Gastroesophageal sphincter (tissue), 4 donors: ENCODE results near the gene FANCG. TPM values are rescaled to one million over a fixed set of nuclear protein-coding genes. Genes with fewer than 3 reads are reported as not detected.

Source experiments
- ATAC-seq: fragments of 150-250 bp; one replicate; pipeline ENCODE4 v1.9.1; 2016; ENCODE audit warnings: mild to moderate bottlenecking, moderate library complexity
- H3K27ac ChIP-seq, 4 donors: fragments of 200-600 bp; sonication (generic) in 3 of 4; 1 replicate in 3 of 4; 2 replicates in 1 of 4; pipeline ENCODE4 v1.5.1; 2016 to 2019
- H3K27me3 ChIP-seq: fragments of 200-600 bp; sonication (generic); one replicate; pipeline ENCODE4 v1.5.1; 2019
- H3K36me3 ChIP-seq, 2 donors: fragments of 200-600 bp; sonication (generic); one replicate each; pipeline ENCODE4 v1.5.1; 2019; ENCODE audit warnings: control low read depth in 1 of 2
- H3K4me1 ChIP-seq, 3 donors: fragments of 200-600 bp; sonication (generic); 1 replicate in 2 of 3; 2 replicates in 1 of 3; pipeline ENCODE4 v1.5.1; 2016 to 2019; ENCODE audit warnings: control low read depth in 2 of 3
- H3K4me3 ChIP-seq, 2 donors: fragments of 200-600 bp; sonication (generic); one replicate each; pipeline ENCODE4 v1.5.1; 2019; ENCODE audit warnings: mild to moderate bottlenecking in 1 of 2, moderate library complexity in 1 of 2
- H3K9me3 ChIP-seq, 3 donors: fragments of 200-600 bp; sonication (generic); one replicate each; pipeline ENCODE4 v1.5.1; 2017 to 2019; ENCODE audit warnings: control low read depth in 2 of 3
- EP300 ChIP-seq: sonication (generic); formaldehyde crosslinking; IDR thresholded peaks from one replicate; pipeline ENCODE4 v1.6.1; 2017; ENCODE audit warnings: antibody characterized with exemption, mild to moderate bottlenecking
- POLR2A ChIP-seq, 2 donors: fragments of 450-650 bp; IDR thresholded peaks; one replicate each; pipeline ENCODE4 v1.6.1; 2017; ENCODE audit warnings: antibody characterized with exemption in 2 of 2, mild to moderate bottlenecking in 2 of 2, moderate library complexity in 1 of 2
- POLR2AphosphoS5 ChIP-seq: sonication (generic); formaldehyde crosslinking; IDR thresholded peaks from one replicate; pipeline ENCODE4 v1.6.1; 2017; ENCODE audit warnings: antibody characterized with exemption
- WGBS, 2 donors: methylation state at CpG; one replicate each; pipeline ENCODE4 v1.1.5; 2018; ENCODE audit warnings: low coverage in 1 of 2; 5-methylcytosine and 5-hydroxymethylcytosine counted together
- total RNA-seq, 4 donors: library from RNA; depleted of rRNA; stranded (reverse); fragments of >200 nt; gene quantifications; one replicate each; pipeline ENCODE4 v1.1.0, GENCODE V29; 2016
- TF ChIP-seq, protein P1 (sequence below), 4 experiments: fragments of 200-600 bp in 2 of 4; fragments of 450-650 bp in 2 of 4; sonication (generic) in 1 of 4; IDR thresholded peaks; one replicate each; pipeline ENCODE4 v1.5.1; 2017 to 2019; ENCODE audit warnings: antibody characterized with exemption in 4 of 4, mild to moderate bottlenecking in 2 of 4, moderate library complexity in 2 of 4

Gene FANCG
- total RNA-seq, 4 donors from 2014 or later, result 3.0 to 7.2 (median 5.1) TPM

DNA sequence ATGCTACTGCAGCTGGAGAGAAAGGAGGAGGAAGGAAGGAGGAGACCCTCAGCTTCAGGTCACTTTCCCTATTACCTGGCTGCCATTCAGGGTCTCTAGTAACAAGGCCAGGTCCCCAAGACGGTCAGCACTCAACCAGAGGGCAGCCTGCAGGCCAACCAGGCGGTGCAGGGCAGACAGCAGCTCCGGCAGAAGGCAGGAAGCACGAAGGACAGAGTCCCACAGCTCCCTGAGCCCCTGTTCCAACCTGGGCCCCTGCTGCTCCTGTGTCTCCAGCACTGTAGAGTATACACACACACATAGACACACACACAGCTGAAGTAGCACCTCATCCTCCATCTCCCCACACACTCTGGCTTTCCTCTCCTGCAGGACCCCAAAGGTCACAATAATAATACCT, 1.7 kb downstream of the FANCG start:
- no peak overlapping the region for H3K4me3 ChIP-seq
- no peaks in the 10 kb centered on the region for H3K27me3 ChIP-seq
- WGBS, 2 donors, result 47% methylated on average over 2 of the region's 4 CpGs; no CpG with 5 or more reads in 1 of the 2 donors
- H3K36me3 ChIP-seq, result peaks cover 0 to 20% of the 10 kb centered on the region in 2 donors
- no peak for ATAC-seq
- TF ChIP-seq POLR2AphosphoS5, result no peak
- TF ChIP-seq, protein P1, sequence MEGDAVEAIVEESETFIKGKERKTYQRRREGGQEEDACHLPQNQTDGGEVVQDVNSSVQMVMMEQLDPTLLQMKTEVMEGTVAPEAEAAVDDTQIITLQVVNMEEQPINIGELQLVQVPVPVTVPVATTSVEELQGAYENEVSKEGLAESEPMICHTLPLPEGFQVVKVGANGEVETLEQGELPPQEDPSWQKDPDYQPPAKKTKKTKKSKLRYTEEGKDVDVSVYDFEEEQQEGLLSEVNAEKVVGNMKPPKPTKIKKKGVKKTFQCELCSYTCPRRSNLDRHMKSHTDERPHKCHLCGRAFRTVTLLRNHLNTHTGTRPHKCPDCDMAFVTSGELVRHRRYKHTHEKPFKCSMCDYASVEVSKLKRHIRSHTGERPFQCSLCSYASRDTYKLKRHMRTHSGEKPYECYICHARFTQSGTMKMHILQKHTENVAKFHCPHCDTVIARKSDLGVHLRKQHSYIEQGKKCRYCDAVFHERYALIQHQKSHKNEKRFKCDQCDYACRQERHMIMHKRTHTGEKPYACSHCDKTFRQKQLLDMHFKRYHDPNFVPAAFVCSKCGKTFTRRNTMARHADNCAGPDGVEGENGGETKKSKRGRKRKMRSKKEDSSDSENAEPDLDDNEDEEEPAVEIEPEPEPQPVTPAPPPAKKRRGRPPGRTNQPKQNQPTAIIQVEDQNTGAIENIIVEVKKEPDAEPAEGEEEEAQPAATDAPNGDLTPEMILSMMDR (IDR thresholded peaks at IDR 0.05), result no peak
- TF ChIP-seq EP300, result no peak
- TF ChIP-seq POLR2A (IDR thresholded peaks at IDR 0.05), result no peak
- no peak overlapping the region for H3K27ac ChIP-seq
- H3K4me1 ChIP-seq, result peaks cover 0 to 26% (median 15%) of the 10 kb centered on the region in 3 donors
- H3K9me3 ChIP-seq, result no peaks in the 10 kb centered on the region

DNA sequence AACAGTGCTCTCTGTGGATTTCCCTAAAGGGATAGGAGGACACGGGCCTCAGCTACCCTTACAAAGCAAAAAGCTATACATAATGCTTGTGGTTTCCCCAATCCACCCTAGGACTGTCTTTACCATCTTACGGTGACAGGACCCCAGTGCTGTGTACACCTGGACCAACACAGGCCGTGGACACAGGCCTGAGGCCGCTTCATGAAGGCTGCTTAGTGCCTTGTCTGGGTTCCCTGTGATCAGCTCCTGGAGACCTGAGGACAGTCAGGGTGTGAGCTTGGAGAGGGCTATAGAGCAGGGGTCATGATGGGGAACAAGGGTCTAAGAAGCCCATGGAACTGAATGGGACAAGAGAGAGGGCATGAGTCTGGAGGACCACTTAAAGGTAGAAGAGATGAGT, 2.9 kb downstream of the FANCG start:
- H3K4me1 ChIP-seq, result peaks cover 0 to 29% (median 15%) of the 10 kb centered on the region in 3 donors

DNA sequence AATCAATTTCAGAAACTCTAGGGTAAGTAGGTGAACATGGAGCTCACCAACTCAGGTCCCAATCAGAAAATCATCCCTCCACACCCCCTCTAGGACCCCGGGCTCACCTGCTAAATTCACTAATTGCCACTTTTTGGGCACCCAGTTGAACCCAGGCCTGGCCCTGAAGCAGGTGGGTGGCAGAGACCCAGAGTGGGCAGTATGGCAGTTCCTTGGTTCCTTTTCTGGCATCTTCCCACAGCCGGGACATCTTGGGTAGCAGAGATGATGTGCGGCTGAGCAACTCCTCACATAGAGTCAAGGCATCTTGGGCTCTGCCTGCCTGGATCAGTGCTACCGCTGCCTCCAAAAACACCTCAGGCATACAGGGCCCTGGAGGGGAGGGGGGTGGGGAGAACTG, 4.4 kb downstream of the FANCG start:
- no peak overlapping the region for H3K27ac ChIP-seq
- no peak for ATAC-seq
- no peaks in the 10 kb centered on the region for H3K9me3 ChIP-seq
- no peak overlapping the region for H3K4me3 ChIP-seq
- H3K36me3 ChIP-seq, result peaks cover 0 to 20% of the 10 kb centered on the region in 2 donors
- WGBS, 2 donors, result no CpG with 5 or more reads among the region's 4 CpGs
- H3K27me3 ChIP-seq, result no peaks in the 10 kb centered on the region
- TF ChIP-seq POLR2AphosphoS5, result no peak
- no peak for TF ChIP-seq POLR2A (IDR thresholded peaks at IDR 0.05)
- TF ChIP-seq, protein P1 (IDR thresholded peaks at IDR 0.05), result no peak
- TF ChIP-seq EP300, result no peak
- H3K4me1 ChIP-seq, result peaks cover 4 to 35% (median 20%) of the 10 kb centered on the region in 3 donors

More for the DNA sequence above, 2.9 kb downstream of the FANCG start:
- no peak overlapping the region for H3K4me3 ChIP-seq
- TF ChIP-seq POLR2AphosphoS5 (no peak), POLR2A (IDR thresholded peaks at IDR 0.05) (no peak), EP300 (no peak)
- TF ChIP-seq, protein P1 (IDR thresholded peaks at IDR 0.05), result no peak
- peaks cover 0 to 20% of the 10 kb centered on the region in 2 donors for H3K36me3 ChIP-seq
- no peaks in the 10 kb centered on the region for H3K9me3 ChIP-seq
- ATAC-seq, result no peak
- H3K27me3 ChIP-seq, result no peaks in the 10 kb centered on the region
- H3K27ac ChIP-seq, result no peak overlapping the region
- 100% methylated on average over 3 of the region's 4 CpGs; no CpG with 5 or more reads in 1 of the 2 donors for WGBS, 2 donors

DNA sequence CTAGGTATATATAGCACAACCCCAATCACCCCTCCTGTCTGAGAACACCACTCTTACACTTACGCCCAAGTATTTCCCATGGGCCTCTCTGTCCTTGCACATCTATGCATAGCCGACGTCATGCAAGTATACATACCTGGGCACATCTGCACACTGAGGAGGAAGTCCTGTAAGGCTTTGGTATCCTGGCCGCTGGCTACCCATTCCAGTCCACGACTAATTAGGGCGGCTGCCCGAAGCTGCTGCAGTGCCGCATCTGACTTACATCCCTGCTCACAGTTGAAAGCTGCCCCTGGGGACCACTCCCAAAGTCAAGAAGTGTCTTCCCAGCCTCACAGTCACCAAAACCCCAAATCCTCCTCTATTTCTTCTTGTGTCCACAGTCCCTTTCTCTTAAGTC, 5.0 kb downstream of the FANCG start:
- 86% methylated on average over 1 to 5 of the region's 8 CpGs for WGBS, 2 donors
- Histone ChIP-seq H3K4me1 (peaks cover 4 to 39% (median 25%) of the 10 kb centered on the region in 3 donors), H3K36me3 (peaks cover 0 to 20% of the 10 kb centered on the region in 2 donors), H3K9me3 (no peaks in the 10 kb centered on the region), H3K27me3 (no peaks in the 10 kb centered on the region), H3K4me3 (no peak overlapping the region), H3K27ac (no peak overlapping the region)
- no peak for ATAC-seq
- TF ChIP-seq, protein P1 (IDR thresholded peaks at IDR 0.05), result no peak

DNA sequence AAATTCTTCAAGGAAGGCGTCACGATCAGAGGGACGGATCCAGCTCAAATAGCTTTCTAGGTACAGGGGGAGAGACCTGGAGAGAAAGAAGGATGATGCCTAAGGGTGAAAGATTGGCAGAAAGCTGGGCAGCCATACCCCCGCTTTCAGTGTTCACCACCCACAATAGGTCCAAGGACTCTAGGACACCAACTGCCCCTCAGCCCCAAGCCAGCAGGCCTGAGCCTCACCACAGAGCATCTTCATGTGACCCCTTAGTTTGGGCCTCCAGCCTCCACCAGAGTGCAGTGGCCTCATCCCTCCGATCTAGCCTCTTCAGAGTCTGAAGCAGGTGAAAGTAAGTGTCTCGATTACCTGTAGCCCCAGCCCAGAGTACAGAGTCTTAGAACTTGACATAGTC, 5.6 kb downstream of the FANCG start:
- WGBS, 2 donors, result 90 to 100% methylated on average over 1 to 5 of the region's 6 CpGs
- Histone ChIP-seq H3K27me3 (no peaks in the 10 kb centered on the region), H3K36me3 (peaks cover 0 to 20% of the 10 kb centered on the region in 2 donors), H3K27ac (no peak overlapping the region), H3K4me3 (no peak overlapping the region), H3K9me3 (no peaks in the 10 kb centered on the region), H3K4me1 (peaks cover 4 to 41% (median 27%) of the 10 kb centered on the region in 3 donors)
- ATAC-seq, result no peak
- TF ChIP-seq, protein P1 (IDR thresholded peaks at IDR 0.05), result no peak
- TF ChIP-seq EP300 (no peak), POLR2AphosphoS5 (no peak)
